ENCODE measurements around the gene OR6S1.
"Not testable (repeated sequence)": the region's sequence is repeated elsewhere in the genome, so short reads cannot be mapped to it uniquely, and the experiment has no call there.

Gene OR6S1

DNA sequence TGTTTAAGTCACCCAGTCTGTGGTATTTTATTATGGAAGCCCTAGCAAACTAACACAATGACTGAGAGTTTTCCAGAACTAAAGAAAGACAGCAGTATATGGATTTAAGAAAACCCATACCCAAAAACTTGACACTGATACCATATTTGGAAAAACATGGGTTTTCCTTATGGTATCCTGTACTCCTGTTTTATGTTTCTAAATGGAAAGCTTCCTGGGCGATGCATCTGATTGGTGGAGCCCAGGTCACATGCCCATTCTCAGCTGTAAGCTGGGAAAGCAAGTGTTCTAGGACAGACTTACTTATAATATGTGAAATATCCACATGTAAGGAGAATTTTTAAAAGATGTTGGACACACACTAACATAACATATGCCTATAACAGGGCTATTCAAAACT is 38.4 kb upstream of the OR6S1 start:
- peak in 41 of 42 donors; percentile 25 to 88 (median 69) for DNase-seq
- intact Hi-C loops (cut with DNase I): loop anchor here (5.0 to 10.0 kb wide), 3 partner anchors 48 to 353 kb away; partner anchors contain the start of genes APEX1 and OSGEP

DNA sequence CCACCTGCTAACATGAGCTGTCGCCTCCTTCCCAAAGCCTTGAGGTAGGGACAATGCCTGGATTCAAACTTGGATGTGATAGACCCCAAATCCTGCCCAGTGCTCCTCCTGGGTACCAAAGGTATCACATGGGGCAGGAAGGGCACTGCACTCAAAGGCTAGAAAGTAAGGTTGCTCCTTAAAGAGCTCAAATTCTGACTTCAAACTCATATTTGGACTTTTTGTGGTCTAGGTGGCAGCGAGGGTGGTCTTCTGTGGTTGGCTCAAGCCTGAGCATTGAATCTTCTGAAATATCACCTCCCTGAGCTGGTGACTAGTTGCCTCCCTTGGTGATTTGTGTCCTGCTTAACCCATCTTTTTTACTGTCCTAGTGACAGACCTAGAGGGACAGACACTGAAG is 34.6 kb upstream of the OR6S1 start:
- intact Hi-C loops (cut with DNase I): no loop called here
- no peak for DNase-seq

DNA sequence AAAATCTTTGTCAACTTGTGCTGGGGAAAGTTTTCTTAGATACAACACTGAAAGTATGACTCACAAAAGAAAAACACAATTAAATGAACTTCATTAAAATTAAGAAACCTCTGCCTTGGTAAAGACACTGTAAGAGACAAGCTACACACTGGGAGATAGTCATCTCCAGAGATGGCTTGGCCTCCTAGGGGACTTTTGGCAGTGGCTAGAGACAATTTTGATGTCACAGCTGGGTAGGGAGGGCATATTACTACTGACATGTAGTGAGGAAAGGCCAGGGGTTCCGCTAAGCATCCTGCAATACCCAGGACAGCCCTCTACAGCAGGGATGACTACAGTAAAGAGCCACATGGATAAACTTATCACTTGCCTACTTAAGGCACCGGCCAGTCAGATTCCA is 34.2 kb upstream of the OR6S1 start:
- no peak for DNase-seq
- intact Hi-C loops (cut with DNase I): no loop called here

DNA sequence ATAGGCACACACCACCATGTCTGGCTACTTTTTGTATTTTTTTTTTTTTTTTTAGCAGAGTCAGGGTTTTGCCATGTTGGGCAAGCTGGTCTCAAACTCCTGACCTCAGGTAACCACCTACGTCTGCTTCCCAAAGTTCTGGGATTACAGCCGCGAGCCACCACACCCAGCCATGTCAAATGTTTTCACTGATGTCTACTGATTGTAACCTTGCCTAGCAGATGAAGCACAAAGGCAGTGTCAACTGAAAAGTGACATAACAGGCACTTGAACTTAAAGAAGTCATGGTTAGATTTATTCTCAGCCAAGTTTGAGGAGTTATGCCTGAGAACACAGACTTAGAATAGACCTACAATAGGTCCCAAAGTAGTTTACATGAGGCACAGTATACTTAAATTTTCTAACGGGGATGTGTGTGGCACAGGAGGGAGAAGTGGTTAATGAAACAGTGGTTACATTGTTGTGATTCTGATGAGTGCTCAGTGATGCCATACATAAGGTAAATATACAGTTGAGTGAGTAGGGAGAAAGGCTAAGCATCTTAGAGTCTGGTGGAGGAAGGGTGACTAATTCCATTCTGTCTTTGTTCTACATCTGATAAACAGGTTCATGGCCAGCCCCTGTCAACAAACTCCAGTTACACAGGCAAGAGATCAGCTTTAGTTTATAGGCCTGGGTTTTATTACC is 30.2 kb upstream of the OR6S1 start:
- intact Hi-C loops (cut with DNase I): no loop called here
- no peak for DNase-seq

DNA sequence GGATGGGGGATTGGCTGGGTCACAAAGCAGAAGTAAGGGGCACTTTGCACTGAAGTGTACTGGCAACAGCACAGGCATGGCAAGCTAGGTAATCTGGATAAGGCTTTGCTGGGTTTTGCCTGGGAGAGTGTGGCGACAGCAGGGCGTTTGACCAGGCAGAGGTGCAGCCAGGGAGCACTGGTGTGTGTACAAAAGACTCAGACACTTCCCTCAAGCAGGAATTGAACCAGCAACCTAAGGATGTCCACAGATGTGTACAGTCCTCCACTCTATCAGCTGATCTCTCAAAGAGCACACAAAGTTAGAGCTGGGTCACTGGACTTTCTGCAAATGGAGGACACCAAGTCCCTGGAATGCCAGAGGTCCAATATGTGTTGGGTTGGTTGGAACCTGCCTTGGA is 27.5 kb upstream of the OR6S1 start:
- intact Hi-C loops (cut with DNase I): no loop called here

DNA sequence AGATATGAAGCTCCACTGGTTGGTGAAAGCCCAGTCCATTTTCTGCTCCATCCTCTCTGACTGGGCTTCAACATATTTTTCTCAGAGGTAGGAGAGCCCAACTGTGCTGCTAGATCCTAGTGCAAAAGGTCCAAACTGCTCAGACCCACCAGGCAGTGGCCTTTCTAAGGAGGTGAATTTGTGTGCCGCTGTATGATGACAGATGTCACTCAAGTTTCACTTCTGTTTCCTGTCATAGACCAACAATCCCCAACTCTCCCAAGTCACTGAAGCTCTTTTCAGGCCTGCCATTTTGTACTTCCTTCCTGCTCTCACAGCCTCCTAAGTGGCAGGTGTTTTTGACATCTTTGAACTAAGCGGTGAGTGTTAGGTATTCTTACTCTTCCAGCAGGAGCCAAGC is 26.5 kb upstream of the OR6S1 start:
- intact Hi-C loops (cut with DNase I): no loop called here
- DNase-seq: no peak

More for the DNA sequence above, 27.5 kb upstream of the OR6S1 start:
- DNase-seq: no peak

DNA sequence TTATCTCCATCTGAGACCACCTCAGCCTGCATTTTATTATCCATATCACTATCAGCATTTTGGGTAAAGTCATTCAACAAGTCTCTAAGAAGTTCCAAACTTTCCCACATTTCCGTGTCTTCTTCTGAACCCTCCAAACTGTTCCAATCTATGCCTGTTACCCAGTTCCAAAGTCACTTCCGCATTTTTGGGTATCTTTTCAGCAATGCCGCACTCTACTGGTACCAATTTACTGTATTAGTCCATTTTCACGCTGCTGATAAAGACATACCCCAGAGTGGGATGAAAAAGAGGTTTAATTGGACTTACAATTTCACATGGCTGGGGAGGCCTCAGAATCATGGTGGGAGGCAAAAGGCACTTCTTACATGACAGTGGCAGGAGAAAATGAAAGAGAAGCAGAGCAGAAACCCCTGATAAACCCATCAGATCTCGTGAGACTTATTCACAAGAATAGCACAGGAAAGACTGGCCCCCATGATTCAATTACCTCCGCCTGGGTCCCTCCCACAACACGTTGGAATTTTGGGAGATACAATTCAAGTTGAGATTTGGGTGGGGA is 25.0 kb upstream of the OR6S1 start:
- intact Hi-C loops (cut with DNase I); DNase-seq: not testable (repeated sequence)

DNA sequence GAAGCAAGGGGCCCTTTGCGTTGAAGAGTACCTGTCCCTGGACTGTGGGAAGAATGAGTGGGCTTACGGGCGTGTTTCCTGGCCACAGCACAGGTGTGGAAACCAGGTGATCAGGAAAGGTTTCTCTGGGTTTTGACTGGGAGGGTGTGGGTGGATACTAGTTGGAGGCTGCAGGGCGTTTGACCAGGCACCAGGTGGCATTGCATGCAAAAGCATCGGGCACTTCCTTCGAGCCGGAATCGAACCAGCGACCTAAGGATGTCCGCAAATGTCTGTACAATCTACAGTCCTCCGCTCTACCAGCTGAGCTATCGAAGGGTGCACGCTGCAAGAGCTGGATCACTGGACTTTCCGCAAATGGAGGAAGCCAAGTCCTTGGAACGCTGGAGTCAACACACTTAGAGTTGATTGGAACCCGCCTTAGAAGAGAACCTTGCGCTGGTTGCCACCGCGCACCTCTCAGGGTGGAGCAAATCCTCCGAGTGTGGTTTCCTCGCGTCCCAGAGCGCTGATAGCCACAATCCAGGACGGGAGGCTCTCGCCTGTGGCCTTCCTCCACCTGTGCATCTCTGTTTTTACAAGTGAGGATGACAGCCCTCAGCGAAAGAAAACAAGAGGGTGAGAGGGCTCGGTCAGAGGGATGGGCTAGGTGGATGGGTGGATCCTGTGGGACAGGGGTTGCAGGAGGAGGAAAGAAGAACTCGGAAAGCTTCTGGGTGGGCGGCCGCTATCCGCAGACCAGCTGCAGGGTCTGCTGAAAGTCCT is 21.7 kb upstream of the OR6S1 start:
- DNase-seq: peak in 40 of 42 donors; percentile 15 to 79 (median 52)
- intact Hi-C loops (cut with DNase I): no loop called here

DNA sequence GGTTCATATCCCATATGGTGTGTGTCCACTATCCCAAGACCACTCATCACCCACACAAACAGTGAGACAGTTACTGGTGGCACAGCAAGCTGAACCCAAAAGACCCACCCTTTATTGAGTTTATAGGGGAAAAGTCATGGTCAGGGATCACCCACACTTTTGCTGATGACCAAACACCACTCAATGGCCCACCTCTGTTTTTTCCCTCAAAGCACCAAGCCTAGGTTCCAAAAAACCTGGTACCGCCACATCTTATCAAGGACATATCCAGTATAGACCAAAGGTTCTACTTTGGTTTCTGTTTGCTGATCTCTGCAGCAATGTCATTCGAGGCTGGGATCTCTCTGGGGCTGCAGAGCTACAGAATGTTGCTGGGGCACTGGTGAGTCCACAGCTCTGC is 19.7 kb upstream of the OR6S1 start:
- DNase-seq: no peak
- intact Hi-C loops (cut with DNase I): no loop called here

DNA sequence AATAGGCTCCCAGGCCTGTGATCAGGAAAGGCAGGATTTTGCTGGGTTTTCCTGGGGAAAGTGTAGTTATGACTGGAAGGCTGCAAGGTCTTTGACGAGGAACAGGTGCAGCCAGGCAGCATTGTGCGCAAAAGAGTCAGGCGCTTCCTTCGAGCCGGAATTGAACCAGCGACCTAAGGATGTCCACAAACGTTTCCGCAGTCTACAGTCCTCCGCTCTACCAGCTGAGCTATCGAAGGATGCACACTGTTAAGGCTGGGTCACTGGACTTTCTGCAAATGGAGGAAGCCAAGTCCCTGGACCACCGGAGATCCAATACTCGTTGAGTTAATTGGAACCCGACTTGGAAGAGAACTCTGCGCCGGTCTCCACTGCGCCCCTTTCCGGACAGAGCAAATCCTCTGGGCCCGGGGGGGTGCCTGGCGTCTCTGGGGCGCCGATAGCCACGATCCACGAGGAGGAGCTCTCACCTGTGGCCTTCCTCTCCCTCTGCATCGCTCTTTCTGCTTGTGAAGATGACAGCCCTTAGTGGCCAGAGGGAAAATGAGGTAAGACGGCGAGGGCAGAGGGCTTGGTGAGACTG is 18.4 kb upstream of the OR6S1 start:
- DNase-seq: no peak
- intact Hi-C loops (cut with DNase I): no loop called here

DNA sequence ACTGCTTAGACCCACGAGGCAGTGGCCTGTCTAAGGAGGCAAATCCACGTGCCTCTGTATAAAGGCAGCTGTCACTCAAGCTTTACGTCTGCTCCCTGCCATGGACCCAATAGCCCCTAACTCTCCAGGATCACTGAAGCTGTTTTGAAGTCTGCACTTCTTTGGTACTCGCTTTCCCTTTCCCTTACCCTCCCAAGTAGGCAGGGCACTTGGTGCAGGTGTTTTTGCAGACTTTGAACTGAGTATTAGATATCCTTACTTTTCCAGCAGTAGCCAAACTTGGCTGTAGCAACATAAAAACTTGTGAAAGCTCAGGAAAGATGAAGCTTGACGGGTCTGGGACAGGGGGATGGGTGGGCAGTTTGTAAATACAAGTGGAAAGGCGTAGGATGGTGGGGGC is 17.8 kb upstream of the OR6S1 start:
- no peak for DNase-seq
- intact Hi-C loops (cut with DNase I): no loop called here

DNA sequence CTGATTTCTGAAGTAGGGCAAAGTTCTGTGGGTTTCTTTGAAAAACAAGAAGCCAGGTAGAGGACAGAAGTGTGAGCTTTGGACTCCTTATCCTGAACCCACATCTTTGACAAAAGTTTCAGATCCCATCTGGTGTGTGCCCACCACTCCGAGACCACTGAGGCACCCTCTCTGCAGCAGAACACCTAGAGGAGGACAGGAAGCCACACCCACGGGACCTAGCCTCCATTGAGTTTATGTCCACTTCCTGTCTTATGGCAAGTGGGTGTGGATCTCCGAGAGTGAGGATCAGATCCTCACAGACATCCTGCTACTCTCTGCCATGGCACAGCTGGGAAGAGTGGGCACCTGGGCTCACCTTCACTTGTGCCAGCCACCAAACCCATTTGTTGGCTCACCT is 16.8 kb upstream of the OR6S1 start:
- intact Hi-C loops (cut with DNase I): no loop called here
- DNase-seq: no peak

DNA sequence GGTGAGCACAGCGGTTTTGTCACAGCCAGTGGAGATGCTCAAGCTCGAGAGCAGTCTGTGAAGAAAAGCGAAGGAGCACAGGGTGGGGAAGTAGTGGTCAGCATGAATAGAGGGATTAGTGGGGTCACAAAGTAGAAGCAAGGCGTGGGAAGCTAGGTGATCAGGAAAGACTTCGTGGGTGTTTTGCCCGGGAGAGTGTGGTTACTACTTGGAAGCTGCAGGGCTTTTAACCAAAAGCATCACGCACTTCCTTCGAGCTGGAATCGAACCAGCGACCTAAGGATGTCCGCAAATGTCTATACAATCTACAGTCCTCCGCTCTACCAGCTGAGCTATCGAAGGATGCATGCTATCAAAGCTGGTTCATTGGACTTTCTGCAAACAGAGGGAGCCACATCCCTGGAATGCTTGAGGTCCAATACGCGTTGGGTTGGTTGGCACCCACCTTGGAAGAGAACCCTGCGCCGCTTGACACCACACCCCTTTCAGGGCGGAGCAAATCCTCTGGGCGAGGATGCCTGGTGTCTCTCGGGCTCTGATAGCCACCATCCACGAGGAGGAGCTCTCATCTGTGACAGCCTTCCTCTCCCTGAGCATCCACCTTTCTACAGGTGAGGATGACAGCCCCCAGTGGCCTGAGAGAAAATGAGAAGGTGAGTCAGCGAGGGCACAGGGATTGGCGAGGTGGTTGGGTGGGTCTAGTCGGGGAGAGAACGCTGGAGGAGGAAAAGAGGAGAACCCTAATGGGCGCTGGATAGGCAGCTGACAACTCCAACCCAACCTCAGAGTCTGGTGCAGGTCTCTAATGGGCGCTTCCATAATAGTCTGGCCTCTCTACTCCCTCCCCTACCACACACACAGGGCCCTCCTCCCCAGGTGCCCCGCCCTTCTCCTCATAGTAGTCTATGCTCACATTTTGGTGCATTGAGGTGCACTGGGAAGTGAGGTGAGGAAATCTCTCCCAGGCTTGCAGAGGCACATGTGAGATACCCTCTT is 16.0 kb upstream of the OR6S1 start:
- DNase-seq: no peak
- intact Hi-C loops (cut with DNase I): no loop called here

DNA sequence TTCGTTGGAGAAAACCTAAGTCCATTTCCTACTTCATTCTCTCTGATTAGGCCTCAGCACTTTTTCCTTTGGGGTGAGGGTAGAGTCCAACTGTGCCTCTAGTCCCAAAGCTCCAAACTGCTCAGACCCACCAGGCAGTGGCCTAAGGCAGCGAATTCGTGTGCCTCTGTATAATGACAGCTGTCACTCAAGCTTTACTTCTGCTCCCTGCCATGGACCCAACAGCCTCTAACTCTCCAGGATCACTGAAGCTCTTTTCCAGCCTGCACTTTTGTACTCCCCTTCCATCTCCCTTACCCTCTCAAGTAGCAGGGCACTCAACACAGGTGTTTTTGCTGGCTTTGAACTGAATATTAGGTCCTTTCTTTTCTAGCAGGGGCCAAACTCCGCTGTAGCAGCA is 14.8 kb upstream of the OR6S1 start:
- intact Hi-C loops (cut with DNase I): no loop called here
- no peak for DNase-seq

DNA sequence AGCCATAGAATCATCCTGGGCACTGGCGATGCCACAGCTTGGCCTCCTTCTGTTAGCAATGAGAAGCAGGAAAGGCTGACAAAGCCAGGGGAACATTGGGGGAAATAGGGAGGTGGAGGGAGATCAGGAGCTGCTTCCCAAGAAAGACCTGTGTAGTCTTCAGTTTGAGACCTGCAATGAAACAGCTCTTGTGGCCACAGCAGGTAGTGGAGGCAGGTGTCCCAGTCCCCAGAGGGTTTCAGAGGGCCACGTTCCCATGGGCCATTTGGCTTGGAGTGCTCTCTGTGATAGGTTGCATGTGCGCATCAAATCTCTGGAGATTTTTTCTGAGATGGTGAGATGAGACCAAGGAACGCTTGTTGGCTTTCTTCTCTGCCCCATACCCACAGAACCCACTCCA is 14.4 kb upstream of the OR6S1 start:
- intact Hi-C loops (cut with DNase I): no loop called here

DNA sequence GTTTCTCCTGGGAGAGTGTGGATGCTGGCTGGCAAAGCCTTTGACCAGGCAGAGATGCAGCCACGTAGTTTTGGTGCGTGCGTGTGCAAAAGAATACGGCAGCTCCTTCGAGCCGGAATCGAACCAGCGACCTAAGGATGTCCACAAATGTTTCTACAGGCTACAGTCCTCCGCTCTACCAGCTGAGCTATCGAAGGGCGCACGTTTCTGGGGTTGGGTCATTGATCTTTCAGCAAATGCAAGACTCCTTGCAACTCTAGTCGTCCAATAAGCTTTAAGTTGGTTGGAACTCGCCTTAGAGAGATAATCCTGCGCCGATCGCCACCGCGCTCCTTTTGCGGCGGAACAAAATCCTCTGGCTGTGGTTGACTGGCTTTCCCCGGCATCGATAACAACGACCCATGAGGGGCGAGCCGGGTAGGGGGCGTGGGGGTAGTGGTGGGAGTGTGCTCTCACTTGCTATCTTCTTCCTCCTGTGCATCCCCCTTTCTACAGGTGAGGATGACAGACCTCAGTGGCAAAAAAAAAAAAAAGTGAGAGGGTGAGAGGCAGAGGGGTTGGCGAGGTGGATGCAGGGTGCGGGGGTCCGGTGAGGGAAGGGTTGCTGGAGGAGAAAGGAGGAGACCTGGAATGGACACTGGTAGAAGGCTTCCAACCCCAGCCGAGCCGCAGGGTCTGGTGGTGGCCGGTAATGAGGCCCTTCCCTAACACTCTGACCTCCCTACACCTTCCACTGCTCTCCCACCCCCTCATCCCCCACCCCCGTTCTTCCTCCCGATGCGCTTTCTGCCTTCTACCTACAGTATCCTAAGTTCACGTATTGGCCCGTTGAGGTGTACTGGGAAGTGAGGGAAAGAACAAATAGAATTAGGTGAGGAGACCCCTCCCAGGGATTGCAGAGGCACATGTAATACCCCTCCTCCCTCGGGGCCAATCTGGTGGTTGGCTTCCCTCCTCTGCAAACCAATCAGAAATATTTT is 11.8 kb upstream of the OR6S1 start:
- DNase-seq: peak in 8 of 42 donors; percentile 8 to 44 (median 25)
- intact Hi-C loops (cut with DNase I): no loop called here

More for the DNA sequence above, 14.4 kb upstream of the OR6S1 start:
- DNase-seq: no peak

DNA sequence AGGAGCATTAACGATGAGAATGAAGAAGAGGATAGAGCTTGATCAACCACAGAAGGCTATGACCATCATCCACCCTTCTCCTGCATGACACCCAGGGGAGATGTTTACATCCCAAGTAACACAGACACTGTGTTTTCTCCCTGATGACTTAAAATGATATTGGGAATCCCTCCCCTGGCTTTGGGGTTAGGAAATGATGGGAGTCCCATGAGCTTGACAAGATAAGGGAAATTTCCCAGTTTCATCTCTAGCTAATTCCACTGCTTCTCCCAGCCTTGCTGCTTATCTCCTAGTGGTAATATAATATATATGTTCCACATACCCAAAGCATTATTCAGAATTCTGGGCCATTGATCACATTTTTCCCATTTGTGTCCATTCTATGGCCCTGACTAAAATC is 4.0 kb upstream of the OR6S1 start:
- no peak for DNase-seq
- intact Hi-C loops (cut with DNase I): no loop called here

DNA sequence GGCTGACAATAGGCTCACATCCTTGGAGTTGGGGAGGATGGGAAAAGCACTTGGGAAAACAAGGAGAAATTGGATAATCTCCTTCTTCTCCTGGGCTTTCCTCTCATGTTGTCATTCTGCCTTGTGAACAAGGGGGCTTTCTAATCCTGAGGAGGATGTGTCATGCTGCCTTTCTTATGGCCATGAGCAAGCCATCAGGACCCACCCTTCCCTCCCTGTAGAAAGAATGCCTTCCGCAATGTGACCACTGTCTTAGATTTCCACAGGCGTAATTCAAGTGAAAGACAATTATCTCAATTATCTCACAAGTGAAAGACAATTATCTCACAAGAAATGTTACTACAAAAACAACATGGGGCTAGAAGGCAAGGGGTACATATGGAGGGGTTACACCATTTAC is 3.0 kb upstream of the OR6S1 start:
- no peak for DNase-seq
- intact Hi-C loops (cut with DNase I): no loop called here
